PC-3 (cell line): Measurements from ENCODE around the gene TBX15. TPM values are rescaled to one million over a fixed set of nuclear protein-coding genes. Genes with fewer than 3 reads are reported as not detected.

Experiments used
- ATAC-seq: fragments of 200-7000 bp; cut with Tn5 transposase; 2 replicates; pipeline ENCODE4 v1.9.1; 2020; ENCODE audit warnings: mild to moderate bottlenecking, moderate library complexity
- BruUV-seq: library from RNA; stranded (reverse); fragments of 400-500 nt; replicated peaks from 2 replicates; lab custom pipeline; 2021; lab: Mats Ljungman, UMichigan
- CTCF ChIA-PET: fragments of 300-600 bp; sonication (Branson Sonifier 250); formaldehyde crosslinking; loops from one replicate; lab custom pipeline; 2022; ENCODE audit warnings: antibody characterized with exemption; lab: Charles Lee
- POLR2A ChIA-PET: fragments of 300-600 bp; sonication (Branson Sonifier 250); formaldehyde crosslinking; loops from one replicate; lab custom pipeline; 2022; ENCODE audit warnings: antibody characterized with exemption; ENCODE audit not compliant: unreplicated experiment; lab: Charles Lee
- DNase-seq: peaks from one replicate; pipeline ENCODE4 v3.0.0-alpha.2; 2015
- H2AFZ ChIP-seq: fragments of 300-600 bp; sonication (generic); 2 replicates; pipeline ENCODE4 v1.6.0; 2016; ENCODE audit warnings: antibody characterized with exemption, low read length
- H3F3A ChIP-seq: fragments of 300-600 bp; sonication (generic); one replicate; pipeline ENCODE4 v1.6.0; 2017; ENCODE audit warnings: antibody characterized with exemption, low read length, control low read depth, mild to moderate bottlenecking; ENCODE audit not compliant: unreplicated experiment
- H3K27ac ChIP-seq: fragments of 300-600 bp; sonication (generic); 2 replicates; pipeline ENCODE4 v1.5.1; 2016; ENCODE audit warnings: mild to moderate bottlenecking, low read length
- H3K27me3 ChIP-seq: fragments of 300-600 bp; sonication (generic); 2 replicates; pipeline ENCODE4 v1.6.1; 2016; ENCODE audit warnings: low read length, mixed read lengths
- H3K36me3 ChIP-seq: fragments of 300-600 bp; sonication (generic); 2 replicates; pipeline ENCODE4 v1.6.1; 2016; ENCODE audit warnings: low read depth, mixed run types, low read length, mixed read lengths
- H3K4me1 ChIP-seq: fragments of 300-600 bp; sonication (generic); 2 replicates; pipeline ENCODE4 v1.5.1; 2016; ENCODE audit warnings: low read length; ENCODE audit not compliant: insufficient read depth
- H3K4me2 ChIP-seq: fragments of 300-600 bp; sonication (generic); 2 replicates; pipeline ENCODE4 v1.6.0; 2016; ENCODE audit warnings: low read length
- H3K4me3 ChIP-seq: fragments of 300-600 bp; sonication (generic); 2 replicates; pipeline ENCODE4 v1.5.1; 2016; ENCODE audit warnings: mild to moderate bottlenecking, low read length, mixed read lengths
- H3K79me2 ChIP-seq: fragments of 300-600 bp; sonication (generic); 2 replicates; pipeline ENCODE4 v1.6.1; 2017; ENCODE audit warnings: low read length, mixed read lengths
- H3K9ac ChIP-seq: fragments of 300-600 bp; sonication (generic); 2 replicates; pipeline ENCODE4 v1.6.0; 2016; ENCODE audit warnings: mild to moderate bottlenecking, low read length
- H3K9me2 ChIP-seq: fragments of 300-600 bp; sonication (generic); replicated peaks from 2 replicates; pipeline ENCODE4 v1.6.1; 2016; ENCODE audit warnings: mixed run types, low read length, mixed read lengths
- H3K9me3 ChIP-seq: fragments of 300-600 bp; sonication (generic); 2 replicates; pipeline ENCODE4 v1.6.1; 2016; ENCODE audit warnings: low read length, mixed read lengths
- H4K20me1 ChIP-seq: fragments of 300-600 bp; sonication (generic); 2 replicates; pipeline ENCODE4 v1.6.1; 2016; ENCODE audit warnings: low read length, mixed read lengths
- CTCF ChIP-seq: fragments of 300-600 bp; sonication (generic); conservative IDR thresholded peaks from 2 replicates; pipeline ENCODE4 v1.5.1; 2017; ENCODE audit warnings: antibody characterized with exemption, low read depth, mild to moderate bottlenecking, low read length
- EZH2 ChIP-seq: fragments of 300-600 bp; sonication (generic); IDR thresholded peaks from one replicate; pipeline ENCODE4 v1.6.1; 2017; ENCODE audit warnings: antibody characterized with exemption, mild to moderate bottlenecking, low read length; ENCODE audit not compliant: unreplicated experiment
- EZH2phosphoT487 ChIP-seq: fragments of 300-600 bp; sonication (generic); IDR thresholded peaks from 2 replicates; pipeline ENCODE4 v1.6.1; 2018; ENCODE audit warnings: mild to moderate bottlenecking, antibody characterized with exemption, low read length, borderline replicate concordance
- intact Hi-C: fragments of 100-400 bp; cut with micrococcal nuclease; formaldehyde crosslinking; loops from 2 replicates; pipeline ENCODE4 v1.9.0; 2023
- total RNA-seq: library from RNA; depleted of rRNA; stranded (reverse); fragments of >200 nt; gene quantifications from 2 replicates; pipeline ENCODE4 v1.2.3, GENCODE V29; 2014

TBX15 gene
- total RNA-seq, 1 experiment from 2014 or later = 0.58 TPM

- Histone ChIP-seq H3K4me3 (no peak overlapping the region), H3K9ac (no peak overlapping the region), H3K79me2 (no peaks in the 10 kb centered on the region), H3K36me3 (no peaks in the 10 kb centered on the region), H4K20me1 (no peaks in the 10 kb centered on the region), H2AFZ (no peak overlapping the region), H3K27ac (no peak overlapping the region), H3K4me2 (no peak overlapping the region), H3K9me2 (no peaks in the 10 kb centered on the region), H3K4me1 (no peaks in the 10 kb centered on the region), H3F3A (no peaks in the 10 kb centered on the region), H3K9me3 (no peaks in the 10 kb centered on the region), H3K27me3 (peaks cover 21% of the 10 kb centered on the region)
- no peak for ATAC-seq
- DNase-seq = no peak
- intact Hi-C loops = no loop called here
- POLR2A ChIA-PET = no interaction called here
- no peak for TF ChIP-seq CTCF
- TF ChIP-seq EZH2 = no peak
- TF ChIP-seq EZH2phosphoT487 = no peak
- CTCF ChIA-PET = no interaction called here
- BruUV-seq = no TSS peak
These were observed 14.5 kb downstream of the TBX15 start for GRCh38 chr1:118973531-118974137.

DNA sequence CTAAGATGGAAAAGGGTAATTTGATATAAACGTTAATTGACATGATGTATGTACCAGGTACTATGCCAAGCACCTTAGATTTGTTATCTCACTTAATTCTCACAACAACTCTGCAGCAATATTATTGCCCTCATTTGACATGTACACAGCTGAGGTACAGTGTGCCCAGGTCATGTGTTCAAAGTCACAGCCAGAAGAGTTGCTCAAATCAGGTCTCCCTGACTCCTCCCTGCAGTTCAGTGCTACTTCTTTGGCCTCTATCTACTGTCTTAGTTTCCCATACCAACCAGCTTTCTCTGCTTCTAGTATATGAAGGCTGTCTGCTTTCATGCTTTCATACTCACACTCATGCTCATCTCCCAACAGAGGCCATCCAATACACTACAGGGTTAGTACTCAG, 15.1 kb downstream of the TBX15 start:
- no peak for DNase-seq
- ATAC-seq = no peak
- Histone ChIP-seq H3K4me1 (no peaks in the 10 kb centered on the region), H3K27ac (no peak overlapping the region), H3K79me2 (no peaks in the 10 kb centered on the region), H3F3A (no peaks in the 10 kb centered on the region), H3K4me2 (no peak overlapping the region), H3K4me3 (no peak overlapping the region), H4K20me1 (no peaks in the 10 kb centered on the region), H2AFZ (no peak overlapping the region), H3K9me3 (no peaks in the 10 kb centered on the region), H3K9ac (no peak overlapping the region), H3K36me3 (no peaks in the 10 kb centered on the region), H3K27me3 (peaks cover 21% of the 10 kb centered on the region), H3K9me2 (no peaks in the 10 kb centered on the region)
- BruUV-seq = no TSS peak
- ChIA-PET CTCF (no interaction called here), POLR2A (no interaction called here)
- no peak for TF ChIP-seq EZH2phosphoT487
- no peak for TF ChIP-seq CTCF
- TF ChIP-seq EZH2 = no peak
- intact Hi-C loops = no loop called here

DNA sequence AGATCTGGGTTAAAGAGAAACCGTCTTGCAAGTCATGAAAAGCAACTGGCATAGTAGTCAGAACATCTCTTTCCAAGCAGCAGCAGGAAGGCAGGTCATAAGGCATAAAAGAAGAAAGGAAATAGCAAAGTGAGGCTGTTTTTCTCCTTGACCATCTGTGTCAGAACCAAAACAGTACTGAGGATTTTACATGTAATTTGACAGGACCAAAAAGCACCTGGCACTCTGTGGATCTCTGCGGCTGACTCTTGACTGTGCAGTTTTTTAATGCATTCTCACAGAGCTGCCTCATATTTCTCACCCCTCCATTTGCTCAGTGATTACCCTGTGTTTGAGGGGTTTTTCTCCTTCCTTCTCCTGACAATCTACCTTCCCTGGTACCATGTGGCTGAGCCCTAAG, 17.7 kb downstream of the TBX15 start:
- Histone ChIP-seq H3K9ac (no peak overlapping the region), H3K4me2 (no peak overlapping the region), H2AFZ (no peak overlapping the region), H3K4me3 (no peak overlapping the region), H3K9me3 (no peaks in the 10 kb centered on the region), H4K20me1 (no peaks in the 10 kb centered on the region), H3K27me3 (peaks cover 10% of the 10 kb centered on the region; the same call in 1 of the 2 replicates), H3K79me2 (no peaks in the 10 kb centered on the region), H3K36me3 (no peaks in the 10 kb centered on the region), H3F3A (no peaks in the 10 kb centered on the region), H3K4me1 (no peaks in the 10 kb centered on the region), H3K27ac (no peak overlapping the region), H3K9me2 (no peaks in the 10 kb centered on the region)
- TF ChIP-seq CTCF = no peak
- no peak for TF ChIP-seq EZH2phosphoT487
- TF ChIP-seq EZH2 = no peak
- no TSS peak for BruUV-seq
- POLR2A ChIA-PET = no interaction called here
- intact Hi-C loops = no loop called here
- no peak for DNase-seq
- ATAC-seq = no peak
- CTCF ChIA-PET = no interaction called here
